Measurements from ENCODE around the gene GAB1. TPM values are rescaled to one million over a fixed set of nuclear protein-coding genes. Genes with fewer than 3 reads are reported as not detected.

Gene GAB1
- total and polyA plus RNA-seq, 5 donors from 2014 or later: 1.2 TPM; not detected in 4

Other genes with a start within 250 kb of the GAB1 start
- gene USP38, start 152.0 kb upstream of the GAB1 start, total RNA-seq: 39.1 TPM
- gene USP38, start 152.0 kb upstream of the GAB1 start, polyA plus RNA-seq: 10 to 100 TPM; 21.0 to 28.3 (median 25.4) TPM
- 57.5 TPM for gene SMARCA5, start 176.8 kb downstream of the GAB1 start, total RNA-seq
- gene SMARCA5, start 176.8 kb downstream of the GAB1 start, polyA plus RNA-seq: 10 to 100 TPM; 22.3 to 28.3 (median 23.9) TPM